IMR-90 (cell line): ENCODE measurements around the gene RARB. TPM values are rescaled to one million over a fixed set of nuclear protein-coding genes. Genes with fewer than 3 reads are reported as not detected.

Experiments used
- ATAC-seq: fragments of 200-7000 bp; cut with Tn5 transposase; 2 replicates; pipeline ENCODE4 v1.9.1; 2020; ENCODE audit warnings: low read depth, mild to moderate bottlenecking, moderate library complexity
- BruUV-seq: library from RNA; stranded (reverse); fragments of 400-500 nt; replicated peaks from 2 replicates; lab custom pipeline; 2021; lab: Mats Ljungman, UMichigan
- CTCF ChIA-PET: fragments of 300-600 bp; formaldehyde crosslinking; extraction: SDS; loops from one replicate; lab custom pipeline; 2021; ENCODE audit warnings: antibody characterized with exemption; lab: Yijun Ruan, JAX
- POLR2A ChIA-PET: fragments of 300-600 bp; sonication (Branson Sonifier 250); formaldehyde crosslinking; loops from one replicate; lab custom pipeline; 2022; ENCODE audit warnings: antibody characterized with exemption; ENCODE audit not compliant: unreplicated experiment; lab: Charles Lee
- DNase-seq: peaks from one replicate; pipeline ENCODE4 v3.0.0; 2013
- H2AFZ ChIP-seq: replicated peaks from 2 replicates; pipeline ENCODE3; 2013; ENCODE audit warnings: low read length, mild to moderate bottlenecking; ENCODE audit not compliant: poor library complexity
- H2AK5ac ChIP-seq: 2 replicates; pipeline ENCODE4 v1.6.1; 2013; ENCODE audit warnings: low read depth, low read length, inconsistent platforms
- H2AK9ac ChIP-seq: replicated peaks from 2 replicates; pipeline ENCODE3; 2013; ENCODE audit warnings: mild to moderate bottlenecking, low read depth, low read length, moderate library complexity; ENCODE audit not compliant: poor library complexity
- H2BK120ac ChIP-seq: 2 replicates; pipeline ENCODE4 v1.6.1; 2013; ENCODE audit warnings: low read depth, low read length, inconsistent platforms
- H2BK15ac ChIP-seq: 3 replicates; pipeline ENCODE4 v1.6.1; 2013; ENCODE audit warnings: low read depth, low read length, inconsistent platforms
- H2BK20ac ChIP-seq: 2 replicates; pipeline ENCODE4 v1.6.1; 2013; ENCODE audit warnings: low read depth, mild to moderate bottlenecking, inconsistent platforms, low read length, moderate library complexity
- H2BK5ac ChIP-seq: 2 replicates; pipeline ENCODE4 v1.6.1; 2013; ENCODE audit warnings: mild to moderate bottlenecking, low read depth, low read length, inconsistent platforms; ENCODE audit not compliant: poor library complexity, severe bottlenecking
- H3K14ac ChIP-seq: replicated peaks from 2 replicates; pipeline ENCODE4 v1.6.1; 2013; ENCODE audit warnings: low read depth, low read length, inconsistent platforms
- H3K18ac ChIP-seq: 2 replicates; pipeline ENCODE4 v1.6.1; 2013; ENCODE audit warnings: low read depth, low read length, control low read depth
- H3K23ac ChIP-seq: 2 replicates; pipeline ENCODE4 v1.6.1; 2013; ENCODE audit warnings: low read depth, low read length, inconsistent platforms
- H3K27ac ChIP-seq: 2 replicates; pipeline ENCODE4 v1.5.1; 2013; ENCODE audit warnings: mild to moderate bottlenecking, control low read depth, low read length; ENCODE audit not compliant: insufficient read depth
- H3K27me3 ChIP-seq: 2 replicates; pipeline ENCODE4 v1.6.1; 2013; ENCODE audit warnings: low read length; ENCODE audit not compliant: control insufficient read depth, insufficient read depth
- H3K36me3 ChIP-seq: 2 replicates; pipeline ENCODE4 v1.6.1; 2013; ENCODE audit warnings: low read length, mixed read lengths; ENCODE audit not compliant: control insufficient read depth, insufficient read depth
- H3K4ac ChIP-seq: 2 replicates; pipeline ENCODE4 v1.6.1; 2013; ENCODE audit warnings: low read depth, low read length, inconsistent platforms
- H3K4me1 ChIP-seq: 2 replicates; pipeline ENCODE4 v1.6.1; 2013; ENCODE audit warnings: low read length, mixed read lengths; ENCODE audit not compliant: control insufficient read depth, insufficient read depth
- H3K4me2 ChIP-seq: 2 replicates; pipeline ENCODE4 v1.6.1; 2013; ENCODE audit warnings: low read depth, mild to moderate bottlenecking, control low read depth, low read length, moderate library complexity
- H3K4me3 ChIP-seq: 2 replicates; pipeline ENCODE4 v1.5.1; 2013; ENCODE audit warnings: low read depth, mild to moderate bottlenecking, control low read depth, low read length, moderate library complexity; ENCODE audit not compliant: insufficient read depth
- H3K56ac ChIP-seq: 2 replicates; pipeline ENCODE4 v1.6.1; 2013; ENCODE audit warnings: low read length, inconsistent platforms; ENCODE audit not compliant: insufficient read depth; ENCODE audit errors: extremely low read depth
- H3K79me1 ChIP-seq, 2 experiments: 2 replicates each; pipeline ENCODE4 v1.6.1; 2013; ENCODE audit warnings: low read length in 2 of 2, inconsistent platforms in 1 of 2, low read depth in 1 of 2
- H3K9ac ChIP-seq: 2 replicates; pipeline ENCODE4 v1.6.1; 2013; ENCODE audit warnings: low read depth, low read length, control low read depth
- H3K9me1 ChIP-seq: 2 replicates; pipeline ENCODE4 v1.6.1; 2013; ENCODE audit warnings: low read length, inconsistent platforms; ENCODE audit not compliant: insufficient read depth
- H3K9me3 ChIP-seq: 2 replicates; pipeline ENCODE4 v1.6.1; 2013; ENCODE audit warnings: low read length; ENCODE audit not compliant: control insufficient read depth, insufficient read depth
- H4K20me1 ChIP-seq: 2 replicates; pipeline ENCODE4 v1.6.1; 2013; ENCODE audit warnings: low read length, inconsistent platforms; ENCODE audit not compliant: insufficient read depth
- H4K5ac ChIP-seq: 2 replicates; pipeline ENCODE4 v1.6.1; 2013; ENCODE audit warnings: mild to moderate bottlenecking, low read depth, low read length, control low read depth
- H4K8ac ChIP-seq, 2 experiments: 2 replicates each; pipeline ENCODE4 v1.6.1; 2013; ENCODE audit warnings: low read depth in 2 of 2, low read length in 2 of 2, control low read depth in 1 of 2, inconsistent platforms in 1 of 2
- H4K91ac ChIP-seq: 2 replicates; pipeline ENCODE4 v1.6.1; 2013; ENCODE audit warnings: low read depth, low read length, inconsistent platforms; ENCODE audit not compliant: insufficient read depth
- CEBPB ChIP-seq: IDR thresholded peaks from 2 replicates; pipeline ENCODE4 v1.6.1; 2012; ENCODE audit warnings: low read depth, low read length, improper control_type of control experiment
- RFX5 ChIP-seq: IDR thresholded peaks from 2 replicates; pipeline ENCODE4 v1.8.0; 2012; ENCODE audit warnings: low read depth, mild to moderate bottlenecking, low read length, moderate library complexity
- WGBS, 2 experiments: methylation state at CpG; one replicate each; pipeline versions ENCODE4 v1.1.5 to v1.1.7; 2013; ENCODE audit warnings: missing lambda C conversion rate in 2 of 2; ENCODE audit not compliant: insufficient read length in 1 of 2; ENCODE audit errors: extremely low coverage in 2 of 2; 5-methylcytosine and 5-hydroxymethylcytosine counted together
- dilution Hi-C: fragments of 300-500 bp; cut with HindIII; formaldehyde crosslinking; loops from one replicate; pipeline ENCODE4 v1.14.3; 2018; ENCODE audit warnings: low sequenced_read_pairs; ENCODE audit not compliant: unreplicated experiment
- in situ Hi-C: fragments of 300-500 bp; cut with MboI; formaldehyde crosslinking; loops from 3 replicates; pipeline ENCODE4 v1.14.3; 2019; ENCODE audit warnings: low sequenced_read_pairs, inconsistent platforms, mixed read lengths
- intact Hi-C: fragments of 100-400 bp; cut with micrococcal nuclease; formaldehyde crosslinking; loops from 2 replicates; pipeline ENCODE4 v1.10.0; 2022
- polyA plus RNA-seq, 3 experiments: library from polyadenylated mRNA; depleted of rRNA; stranded (reverse); fragments of >200 nt; gene quantifications; 2 replicates each; pipeline ENCODE4 v1.2.3, GENCODE V29; 2012; ENCODE audit warnings: low replicate concordance in 1 of 3
- total RNA-seq: library from RNA; depleted of rRNA; stranded (reverse); fragments of >200 nt; gene quantifications from 2 replicates; pipeline ENCODE4 v1.2.3, GENCODE V29; 2012

Gene RARB
- total and polyA plus RNA-seq, 2 of the 4 experiments (the other 2 are of a cell fraction): 0.53 to 1.4 TPM

GRCh38 chr3:25448750-25449692, 21.0 kb downstream of the RARB start:
- no peak overlapping the region for H2BK20ac ChIP-seq
- H2BK5ac ChIP-seq: no peak overlapping the region
- dilution Hi-C loops (no loop called here), in situ Hi-C loops (no loop called here), intact Hi-C loops (no loop called here)
- H3K9me3 ChIP-seq: no peaks in the 10 kb centered on the region
- no peak overlapping the region for H2BK120ac ChIP-seq
- H3K14ac ChIP-seq: no peak overlapping the region
- H2BK15ac ChIP-seq: no peak overlapping the region
- CTCF ChIA-PET: interaction anchor here (1.4 kb wide), 1 partner anchor 16 kb away, joined by 3 read pairs; no protein-coding TSS in a partner anchor
- no peak overlapping the region for H4K5ac ChIP-seq
- POLR2A ChIA-PET: no interaction called here
- no peak overlapping the region for H3K4me3 ChIP-seq
- no peak overlapping the region for H2AK5ac ChIP-seq
- DNase-seq (peak; percentile 43), ATAC-seq (peak; percentile 84)
- H3K27me3 ChIP-seq: no peaks in the 10 kb centered on the region
- no TSS peak for BruUV-seq
- no peaks in the 10 kb centered on the region for H3K9me1 ChIP-seq
- H3K79me1 ChIP-seq: no peaks in the 10 kb centered on the region
- no peak overlapping the region for H3K23ac ChIP-seq
- no peaks in the 10 kb centered on the region for H4K20me1 ChIP-seq
- 60% methylated on average over 1 of the region's 11 CpGs; no CpG with 5 or more reads in 1 of the 2 experiments for WGBS, 2 experiments
- H3K18ac ChIP-seq: no peak overlapping the region
- H4K91ac ChIP-seq: no peak overlapping the region
- no peak overlapping the region for H2AK9ac ChIP-seq
- TF ChIP-seq RFX5 (no peak), CEBPB (peak; percentile 48; the same call in 1 of the 2 replicates)
- no peak overlapping the region for H3K4ac ChIP-seq
- no peak overlapping the region for H3K56ac ChIP-seq
- no peak overlapping the region for H3K27ac ChIP-seq
- no peaks in the 10 kb centered on the region for H3K36me3 ChIP-seq
- H4K8ac ChIP-seq: no peak overlapping the region
- peaks cover 2% of the 10 kb centered on the region; the same call in 1 of the 2 replicates for H3K4me1 ChIP-seq
- H3K4me2 ChIP-seq: no peak overlapping the region
- H2AFZ ChIP-seq: peak overlapping the region; percentile 72
- H3K9ac ChIP-seq: no peak overlapping the region
